BLaER1 treated with 17β-estradiol and CSF1 and Interleukin-3, amounts not matched to agents 10 nM and 100 nM (cell line): ENCODE measurements around the gene DNPEP.

Source experiments
- H3K27ac ChIP-seq, 11 experiments: shearing (Covaris generic); formaldehyde crosslinking; 2 replicates each; pipeline ENCODE4 v1.8.1; 2022
- H3K27me3 ChIP-seq, 11 experiments: shearing (Covaris generic); formaldehyde crosslinking; 2 replicates each; pipeline ENCODE4 v1.8.1; 2022
- H3K36me3 ChIP-seq, 11 experiments: shearing (Covaris generic); formaldehyde crosslinking; 2 replicates each; pipeline ENCODE4 v1.8.1; 2022
- H3K4me1 ChIP-seq, 10 experiments: shearing (Covaris generic); formaldehyde crosslinking; 2 replicates each; pipeline ENCODE4 v1.8.1; 2022
- H3K4me2 ChIP-seq, 11 experiments: shearing (Covaris generic); formaldehyde crosslinking; 2 replicates each; pipeline ENCODE4 v1.8.1; 2022
- H3K4me3 ChIP-seq, 10 experiments: shearing (Covaris generic); formaldehyde crosslinking; 2 replicates each; pipeline ENCODE4 v1.8.1; 2022
- H3K9ac ChIP-seq, 11 experiments: shearing (Covaris generic); formaldehyde crosslinking; 2 replicates each; pipeline ENCODE4 v1.8.1; 2022
- H3K9me3 ChIP-seq, 11 experiments: shearing (Covaris generic); formaldehyde crosslinking; replicated peaks in 1 of 11; 2 replicates each; pipeline ENCODE4 v1.8.1; 2022
- H4K20me1 ChIP-seq, 11 experiments: shearing (Covaris generic); formaldehyde crosslinking; 2 replicates each; pipeline ENCODE4 v1.8.1; 2022
- Cebpa-rat ChIP-seq, 11 experiments: shearing (Covaris generic); IDR thresholded peaks; 2 replicates each; pipeline ENCODE4 v1.8.1; 2022

Gene DNPEP

DNA sequence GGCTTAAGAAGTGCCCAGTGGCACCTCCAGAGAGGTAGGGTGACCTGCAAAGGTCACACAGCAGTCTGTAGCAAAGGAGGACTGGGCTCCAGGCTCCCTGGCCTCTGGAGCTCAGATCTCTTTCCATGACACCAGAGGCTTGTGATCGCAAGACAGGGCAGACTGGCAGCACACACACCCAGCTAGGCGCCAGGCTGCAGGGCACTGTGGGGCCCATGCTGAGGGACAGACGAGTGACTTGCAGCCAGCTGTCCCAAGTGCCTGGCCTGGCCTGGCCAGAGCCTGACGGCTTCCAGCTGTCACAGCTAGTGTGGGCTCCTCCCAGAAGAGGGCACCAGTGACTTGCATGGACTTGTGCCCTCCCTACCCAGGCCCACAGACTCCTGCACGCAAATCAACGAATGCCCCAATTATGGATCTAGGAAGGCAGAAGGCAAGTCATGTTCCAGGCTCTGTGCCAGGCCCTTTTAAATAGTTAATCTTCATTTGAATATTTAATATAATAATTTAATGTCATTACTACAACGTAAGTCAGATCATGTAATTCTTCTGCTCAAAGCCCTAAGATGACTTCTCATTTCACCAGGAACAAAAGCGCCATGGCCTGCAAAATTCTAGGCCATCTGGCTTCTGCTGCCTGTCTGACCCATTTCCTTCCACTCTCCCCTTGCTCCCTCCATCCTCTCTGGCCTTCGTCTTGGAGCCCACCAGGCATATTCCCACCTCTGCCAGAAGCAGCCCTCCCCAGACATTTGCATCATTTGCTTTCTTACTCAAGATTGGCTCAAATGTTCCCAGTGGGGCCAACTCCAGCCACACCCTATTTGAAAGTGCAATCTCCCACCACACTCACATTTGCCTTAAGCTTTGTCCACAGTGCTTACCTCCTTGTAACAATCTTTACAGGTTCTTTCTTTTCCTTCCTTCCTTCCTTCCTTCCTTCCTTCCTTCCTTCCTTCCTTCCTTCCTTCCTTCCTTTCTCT lies 43.2 kb upstream of the DNPEP start:
- peak overlapping the region in 4 of 11 experiments; percentile 1 to 28 (median 16); a peak in 3 of 22 replicates for H3K4me2 ChIP-seq
- TF ChIP-seq Cebpa-rat (IDR thresholded peaks at IDR 0.05): no peak
- no peaks in the 10 kb centered on the region for H3K36me3 ChIP-seq
- peak overlapping the region in 2 of 11 experiments; percentile 21 to 63; a peak in 2 of 22 replicates for H3K9ac ChIP-seq
- no peak overlapping the region for H3K4me3 ChIP-seq
- H3K27ac ChIP-seq: no peak overlapping the region
- H3K9me3 ChIP-seq: no peaks in the 10 kb centered on the region
- H4K20me1 ChIP-seq: peaks cover 0 to 14% (median 0%) of the 10 kb centered on the region in 11 experiments; a peak in 1 of 22 replicates
- H3K4me1 ChIP-seq: peaks cover 0 to 8% (median 3%) of the 10 kb centered on the region in 10 experiments; a peak in 7 of 20 replicates
- peaks cover 22 to 29% (median 24%) of the 10 kb centered on the region in 11 experiments for H3K27me3 ChIP-seq

- no peak for TF ChIP-seq Cebpa-rat (IDR thresholded peaks at IDR 0.05)
- no peak overlapping the region for H3K27ac ChIP-seq
- H3K9ac ChIP-seq: peak overlapping the region in 2 of 11 experiments; percentile 21 to 63; a peak in 2 of 22 replicates
- peaks cover 13 to 20% (median 16%) of the 10 kb centered on the region in 11 experiments for H3K27me3 ChIP-seq
- no peaks in the 10 kb centered on the region for H3K9me3 ChIP-seq
- H4K20me1 ChIP-seq: peaks cover 0 to 5% (median 0%) of the 10 kb centered on the region in 11 experiments; a peak in 1 of 22 replicates
- no peak overlapping the region for H3K4me2 ChIP-seq
- peaks cover 0 to 11% (median 3%) of the 10 kb centered on the region in 10 experiments; a peak in 7 of 20 replicates for H3K4me1 ChIP-seq
- H3K4me3 ChIP-seq: no peak overlapping the region
- no peaks in the 10 kb centered on the region for H3K36me3 ChIP-seq
These were observed 42.4 kb upstream of the DNPEP start for GRCh38 chr2:219429958-219430606.

DNA sequence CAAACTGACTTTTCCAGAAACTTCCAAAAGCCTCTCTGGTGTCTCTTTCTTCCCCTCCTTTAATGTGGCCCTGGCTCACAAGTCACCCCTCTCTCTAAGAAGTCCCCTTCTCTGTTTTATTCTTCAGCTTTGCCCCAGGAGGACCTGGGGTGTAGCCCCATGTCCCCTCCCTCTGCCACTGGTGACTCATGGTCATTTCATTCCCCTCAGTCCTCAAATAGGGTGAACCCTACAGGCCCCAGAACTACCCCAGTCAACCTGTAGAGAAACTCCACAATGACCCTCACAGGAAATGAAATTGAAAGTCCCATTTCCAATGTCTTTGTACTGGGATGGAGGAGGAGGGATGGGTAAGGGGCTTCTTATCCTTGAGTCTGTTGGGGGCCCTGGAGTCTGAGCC lies 40.8 kb upstream of the DNPEP start:
- H3K4me1 ChIP-seq: peaks cover 0 to 13% (median 3%) of the 10 kb centered on the region in 10 experiments; a peak in 7 of 20 replicates
- no peak overlapping the region for H3K4me3 ChIP-seq
- TF ChIP-seq Cebpa-rat (IDR thresholded peaks at IDR 0.05): no peak
- no peaks in the 10 kb centered on the region for H3K36me3 ChIP-seq
- H3K4me2 ChIP-seq: no peak overlapping the region
- H3K27me3 ChIP-seq: peaks cover 0 to 4% (median 0%) of the 10 kb centered on the region in 11 experiments; a peak in 7 of 22 replicates
- no peaks in the 10 kb centered on the region for H3K9me3 ChIP-seq
- no peak overlapping the region for H3K27ac ChIP-seq
- no peak overlapping the region for H3K9ac ChIP-seq
- no peaks in the 10 kb centered on the region for H4K20me1 ChIP-seq

GRCh38 chr2:219426534-219427136 lies 38.9 kb upstream of the DNPEP start:
- TF ChIP-seq Cebpa-rat (IDR thresholded peaks at IDR 0.05): no peak
- Histone ChIP-seq H3K4me3 (no peak overlapping the region), H3K27ac (no peak overlapping the region), H3K27me3 (no peaks in the 10 kb centered on the region), H3K9ac (no peak overlapping the region), H3K4me1 (peaks cover 0 to 13% (median 3%) of the 10 kb centered on the region in 10 experiments; a peak in 7 of 20 replicates), H3K9me3 (no peaks in the 10 kb centered on the region), H4K20me1 (no peaks in the 10 kb centered on the region), H3K36me3 (no peaks in the 10 kb centered on the region), H3K4me2 (no peak overlapping the region)

GRCh38 chr2:219426068-219426443 lies 38.3 kb upstream of the DNPEP start:
- H3K9ac ChIP-seq: no peak overlapping the region
- no peaks in the 10 kb centered on the region for H3K36me3 ChIP-seq

GRCh38 chr2:219425238-219426067 lies 37.7 kb upstream of the DNPEP start:
- H3K4me2 ChIP-seq: no peak overlapping the region
- no peaks in the 10 kb centered on the region for H3K36me3 ChIP-seq
- no peak overlapping the region for H3K9ac ChIP-seq
- H3K4me1 ChIP-seq: peaks cover 0 to 5% (median 0%) of the 10 kb centered on the region in 10 experiments; a peak in 3 of 20 replicates
- H3K27me3 ChIP-seq: no peaks in the 10 kb centered on the region
- H3K27ac ChIP-seq: no peak overlapping the region
- no peaks in the 10 kb centered on the region for H3K9me3 ChIP-seq
- no peaks in the 10 kb centered on the region for H4K20me1 ChIP-seq
- H3K4me3 ChIP-seq: no peak overlapping the region
- TF ChIP-seq Cebpa-rat (IDR thresholded peaks at IDR 0.05): no peak

More at GRCh38 chr2:219426068-219426443, 38.3 kb upstream of the DNPEP start:
- Histone ChIP-seq H4K20me1 (no peaks in the 10 kb centered on the region), H3K27ac (no peak overlapping the region), H3K4me3 (no peak overlapping the region), H3K4me1 (peaks cover 0 to 7% (median under 1%) of the 10 kb centered on the region in 10 experiments; a peak in 7 of 20 replicates), H3K27me3 (no peaks in the 10 kb centered on the region), H3K9me3 (no peaks in the 10 kb centered on the region), H3K4me2 (no peak overlapping the region)
- no peak for TF ChIP-seq Cebpa-rat (IDR thresholded peaks at IDR 0.05)

GRCh38 chr2:219423652-219424377 lies 36.1 kb upstream of the DNPEP start:
- no peaks in the 10 kb centered on the region for H3K36me3 ChIP-seq
- no peak for TF ChIP-seq Cebpa-rat (IDR thresholded peaks at IDR 0.05)
- no peak overlapping the region for H3K4me2 ChIP-seq
- no peak overlapping the region for H3K27ac ChIP-seq
- no peaks in the 10 kb centered on the region for H3K27me3 ChIP-seq
- H4K20me1 ChIP-seq: no peaks in the 10 kb centered on the region
- no peak overlapping the region for H3K9ac ChIP-seq
- H3K4me1 ChIP-seq: peaks cover 0 to 19% (median 9%) of the 10 kb centered on the region in 10 experiments; a peak in 11 of 20 replicates
- H3K9me3 ChIP-seq: no peaks in the 10 kb centered on the region
- no peak overlapping the region for H3K4me3 ChIP-seq
